Measurements from ENCODE around the gene LLCFC1. TPM values are rescaled to one million over a fixed set of nuclear protein-coding genes. Genes with fewer than 3 reads are reported as not detected.

Gene LLCFC1
- total RNA-seq, 6 experiments from 2014 or later, result not detected

DNA sequence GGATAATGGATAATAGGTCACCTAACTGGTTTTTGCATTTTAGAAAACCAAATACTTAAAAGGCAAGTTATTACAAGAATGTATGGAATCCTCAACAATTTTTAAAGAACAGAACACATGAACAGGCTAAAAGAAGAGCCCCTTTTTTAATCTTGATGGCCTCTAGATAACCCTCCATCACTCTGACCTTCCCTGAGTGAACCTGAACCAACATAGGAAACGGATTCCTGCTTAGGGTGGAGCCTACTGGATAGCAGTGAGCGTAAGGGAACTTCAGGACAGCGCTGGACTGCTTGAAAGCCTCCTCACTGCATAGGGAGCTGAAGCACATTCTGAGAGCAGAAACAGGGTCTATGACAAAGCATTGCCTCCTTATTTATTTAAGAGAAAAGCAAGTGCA is 26.2 kb upstream of the LLCFC1 start:
- DNase-seq, result no peak
- Mint-ChIP-seq H3K27me3 (ENCODE audit: insufficient read depth) (peaks cover 8% of the 10 kb centered on the region), H3K36me3 (ENCODE audit: low read depth) (no peaks in the 10 kb centered on the region), H3K9me3 (no peaks in the 10 kb centered on the region), H3K4me3 (no peak overlapping the region), H3K4me1 (ENCODE audit: low read depth) (no peaks in the 10 kb centered on the region), H3K27ac (no peak overlapping the region)
- TF ChIP-seq CTCF (IDR thresholded peaks at IDR 0.05), result no peak

DNA sequence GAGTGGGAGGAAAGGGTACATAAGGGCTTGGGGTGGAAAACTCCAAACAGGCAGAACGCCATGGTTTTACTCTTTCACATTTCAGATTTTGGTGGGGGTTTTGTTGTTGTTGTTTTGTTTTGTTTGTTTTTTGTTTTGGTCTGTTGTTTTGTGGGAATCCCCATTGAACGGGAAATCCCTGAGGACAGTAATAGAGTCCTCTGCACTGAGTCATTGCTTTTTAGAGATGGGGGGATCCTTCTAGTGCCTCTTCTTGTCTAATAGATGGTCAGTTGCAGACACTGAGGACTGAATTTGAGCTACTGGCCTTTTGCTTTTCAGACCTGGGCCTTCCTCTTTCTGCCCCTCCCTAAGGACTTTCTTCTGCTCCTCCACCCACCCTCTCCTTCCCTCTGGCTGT is 25.7 kb upstream of the LLCFC1 start:
- no peak for DNase-seq
- Mint-ChIP-seq H3K9me3 (no peaks in the 10 kb centered on the region), H3K27ac (no peak overlapping the region), H3K27me3 (ENCODE audit: insufficient read depth) (peaks cover 11% of the 10 kb centered on the region), H3K4me3 (no peak overlapping the region), H3K4me1 (ENCODE audit: low read depth) (no peaks in the 10 kb centered on the region), H3K36me3 (ENCODE audit: low read depth) (no peaks in the 10 kb centered on the region)
- no peak for TF ChIP-seq CTCF (IDR thresholded peaks at IDR 0.05)

DNA sequence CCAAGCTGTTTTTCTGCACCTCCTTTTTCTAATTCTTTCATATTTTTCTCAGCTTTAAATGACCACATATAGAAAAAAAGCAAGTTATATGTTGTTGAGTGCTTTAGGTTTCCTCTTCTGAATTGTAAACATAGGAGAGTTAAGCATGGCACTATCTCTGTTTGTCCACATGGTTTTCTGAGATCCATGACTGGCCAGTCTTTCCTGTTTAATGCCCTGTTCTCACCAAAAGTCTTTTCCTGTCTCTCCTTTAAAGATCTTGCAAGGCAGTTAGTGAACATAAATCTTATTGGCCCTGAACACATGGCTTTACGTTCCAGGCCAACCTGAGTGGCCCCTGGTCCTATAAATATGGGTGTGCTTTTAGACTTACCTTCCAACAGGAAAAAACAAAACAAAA is 25.2 kb upstream of the LLCFC1 start:
- H3K36me3 Mint-ChIP-seq (ENCODE audit: low read depth), result no peaks in the 10 kb centered on the region

GRCh38 chr7:142915315-142915714 is 24.0 kb upstream of the LLCFC1 start:
- no peak overlapping the region for H3K27ac Mint-ChIP-seq
- no peaks in the 10 kb centered on the region for H3K4me1 Mint-ChIP-seq (ENCODE audit: low read depth)
- peaks cover 13% of the 10 kb centered on the region for H3K27me3 Mint-ChIP-seq (ENCODE audit: insufficient read depth)
- H3K36me3 Mint-ChIP-seq (ENCODE audit: low read depth), result no peaks in the 10 kb centered on the region
- no peaks in the 10 kb centered on the region for H3K9me3 Mint-ChIP-seq
- TF ChIP-seq CTCF (IDR thresholded peaks at IDR 0.05), result no peak
- H3K4me3 Mint-ChIP-seq, result no peak overlapping the region
- no peak for DNase-seq

More for the DNA sequence above, 25.2 kb upstream of the LLCFC1 start:
- H3K27ac Mint-ChIP-seq, result no peak overlapping the region
- H3K9me3 Mint-ChIP-seq, result no peaks in the 10 kb centered on the region
- no peaks in the 10 kb centered on the region for H3K4me1 Mint-ChIP-seq (ENCODE audit: low read depth)
- no peak for TF ChIP-seq CTCF (IDR thresholded peaks at IDR 0.05)
- DNase-seq, result no peak
- peaks cover 11% of the 10 kb centered on the region for H3K27me3 Mint-ChIP-seq (ENCODE audit: insufficient read depth)
- H3K4me3 Mint-ChIP-seq, result no peak overlapping the region

GRCh38 chr7:142916508-142916907 is 22.8 kb upstream of the LLCFC1 start:
- TF ChIP-seq CTCF (IDR thresholded peaks at IDR 0.05), result no peak
- Mint-ChIP-seq H3K36me3 (ENCODE audit: low read depth) (no peaks in the 10 kb centered on the region), H3K4me1 (ENCODE audit: low read depth) (no peaks in the 10 kb centered on the region), H3K4me3 (no peak overlapping the region), H3K27ac (no peak overlapping the region), H3K9me3 (peaks cover 3% of the 10 kb centered on the region; the same call in 1 of the 2 replicates), H3K27me3 (ENCODE audit: insufficient read depth) (peaks cover 12% of the 10 kb centered on the region)
- no peak for DNase-seq

DNA sequence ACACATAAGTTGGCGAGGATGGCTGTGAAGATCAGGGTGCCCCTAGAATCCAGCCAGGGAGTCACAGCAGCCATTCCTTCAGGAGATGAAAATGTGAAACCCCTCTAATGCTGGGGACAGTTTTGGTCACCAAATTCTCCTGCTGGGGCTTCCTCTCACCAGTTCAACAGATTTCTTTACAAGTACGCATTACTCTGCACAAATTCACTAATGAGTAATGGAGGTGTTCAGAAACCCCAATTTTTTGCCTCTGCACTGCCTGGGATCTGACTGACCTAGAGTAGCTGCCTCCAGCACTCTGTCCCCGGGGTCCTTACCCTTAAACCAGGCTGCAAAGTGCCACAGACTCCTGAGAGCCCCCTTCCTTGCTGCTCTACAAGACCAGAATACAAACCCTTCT is 21.8 kb upstream of the LLCFC1 start:
- H3K27ac Mint-ChIP-seq, result no peak overlapping the region
- no peaks in the 10 kb centered on the region for H3K4me1 Mint-ChIP-seq (ENCODE audit: low read depth)
- H3K27me3 Mint-ChIP-seq (ENCODE audit: insufficient read depth), result peaks cover 8% of the 10 kb centered on the region
- no peak for TF ChIP-seq CTCF (IDR thresholded peaks at IDR 0.05)
- no peaks in the 10 kb centered on the region for H3K36me3 Mint-ChIP-seq (ENCODE audit: low read depth)
- DNase-seq, result no peak
- peaks cover 3% of the 10 kb centered on the region; the same call in 1 of the 2 replicates for H3K9me3 Mint-ChIP-seq
- no peak overlapping the region for H3K4me3 Mint-ChIP-seq

All from HFFc6 (cell line).